Liver (tissue), 9 donors: Measurements from ENCODE around the gene KCNA10. TPM values are rescaled to one million over a fixed set of nuclear protein-coding genes. Genes with fewer than 3 reads are reported as not detected.

Experiments used
- DNase-seq: peaks from one replicate; pipeline ENCODE4 v3.0.0-alpha.2; 2017; ENCODE audit warnings: low spot score
- H3K27ac ChIP-seq, 2 donors: one replicate each; pipeline ENCODE4 v1.7.0; 2013; ENCODE audit warnings: inconsistent platforms in 2 of 2, low read length in 2 of 2, control low read depth in 1 of 2, low read depth in 1 of 2, mild to moderate bottlenecking in 1 of 2
- H3K27me3 ChIP-seq, 4 donors: one replicate each; pipeline versions ENCODE4 v1.6.1 to v1.7.0; 2013; ENCODE audit warnings: low read length in 3 of 4, inconsistent platforms in 1 of 4, mild to moderate bottlenecking in 1 of 4, moderate library complexity in 1 of 4; ENCODE audit not compliant: control insufficient read depth in 4 of 4, insufficient read depth in 4 of 4
- H3K36me3 ChIP-seq, 4 donors: one replicate each; pipeline versions ENCODE4 v1.6.1 to v1.7.0; 2013; ENCODE audit warnings: low read length in 3 of 4, mild to moderate bottlenecking in 3 of 4, low read depth in 1 of 4, moderate library complexity in 1 of 4; ENCODE audit not compliant: control insufficient read depth in 4 of 4, insufficient read depth in 3 of 4
- H3K4me1 ChIP-seq, 4 donors: one replicate each; pipeline versions ENCODE4 v1.6.1 to v1.7.0; 2013; ENCODE audit warnings: low read length in 3 of 4, mild to moderate bottlenecking in 3 of 4, moderate library complexity in 1 of 4; ENCODE audit not compliant: control insufficient read depth in 4 of 4, insufficient read depth in 4 of 4
- H3K4me3 ChIP-seq, 3 donors: one replicate each; pipeline versions ENCODE4 v1.6.1 to v1.7.0; 2013; ENCODE audit warnings: low read length in 3 of 3, control low read depth in 1 of 3, low read depth in 1 of 3, mild to moderate bottlenecking in 1 of 3
- H3K9ac ChIP-seq, 2 donors: one replicate each; pipeline ENCODE4 v1.7.0; 2013; ENCODE audit warnings: low read length in 2 of 2, mild to moderate bottlenecking in 2 of 2, moderate library complexity in 2 of 2, control low read depth in 1 of 2, low read depth in 1 of 2
- H3K9me3 ChIP-seq, 4 donors: one replicate each; pipeline versions ENCODE4 v1.6.1 to v1.7.0; 2013; ENCODE audit warnings: low read length in 3 of 4; ENCODE audit not compliant: control insufficient read depth in 4 of 4
- FOXA2 ChIP-seq: IDR thresholded peaks from 2 replicates; pipeline ENCODE4 v1.6.1; 2016; ENCODE audit warnings: antibody characterized with exemption
- GABPA ChIP-seq, 2 donors: IDR thresholded peaks in 1 of 2; conservative IDR thresholded peaks in 1 of 2; 2 replicates each; pipeline ENCODE4 v1.6.1; 2016; ENCODE audit warnings: antibody characterized with exemption in 2 of 2, mild to moderate bottlenecking in 1 of 2, moderate library complexity in 1 of 2
- HNF4A ChIP-seq, 2 donors: conservative IDR thresholded peaks; 2 replicates each; pipeline ENCODE4 v1.6.1; 2016; ENCODE audit warnings: antibody characterized with exemption in 2 of 2, mild to moderate bottlenecking in 2 of 2
- HNF4G ChIP-seq: IDR thresholded peaks from 2 replicates; pipeline ENCODE4 v1.6.1; 2016; ENCODE audit warnings: antibody characterized with exemption
- JUND ChIP-seq, 2 donors: IDR thresholded peaks; 2 replicates each; pipeline ENCODE4 v1.6.1; 2016; ENCODE audit warnings: antibody characterized with exemption in 2 of 2
- RAD21 ChIP-seq, 2 donors: IDR thresholded peaks; 2 replicates each; pipeline ENCODE4 v1.6.1; 2016; ENCODE audit warnings: antibody characterized with exemption in 2 of 2, mild to moderate bottlenecking in 2 of 2
- RXRA ChIP-seq, 2 donors: IDR thresholded peaks; 2 replicates each; pipeline ENCODE4 v1.6.1; 2017 to 2018; ENCODE audit warnings: antibody characterized with exemption in 2 of 2, mild to moderate bottlenecking in 1 of 2
- SP1 ChIP-seq: IDR thresholded peaks from 2 replicates; pipeline ENCODE4 v1.6.1; 2018; ENCODE audit warnings: antibody characterized with exemption, mild to moderate bottlenecking
- WGBS: extraction: QIAGEN DNeasy Blood & Tissue Kit; methylation state at CpG from one replicate; pipeline ENCODE4 v1.1.7; 2013; 5-methylcytosine and 5-hydroxymethylcytosine counted together
- polyA plus RNA-seq, 2 donors: library from polyadenylated mRNA; stranded (reverse) in 1 of 2; unstranded in 1 of 2; fragments of 200-250 nt in 1 of 2; fragments of >200 nt in 1 of 2; fragmentation: Nextera tagmentation in 1 of 2; extraction: Ambion mirVana in 1 of 2; gene quantifications; one replicate each; pipeline versions ENCODE4 v1.2.1 to v1.2.3, GENCODE V29; 2013 to 2015
- total RNA-seq, 2 donors: library from RNA; depleted of rRNA; stranded (reverse); fragments of >200 nt; gene quantifications; one replicate each; pipeline ENCODE4 v1.2.3, GENCODE V29; 2014
- TF ChIP-seq, protein P1 (sequence below): fragments of 150-350 bp; IDR thresholded peaks from 2 replicates; pipeline ENCODE4 v1.5.1; 2017; ENCODE audit warnings: improper control_type of control experiment, low read depth, low read length; ENCODE audit not compliant: missing input control
- TF ChIP-seq, protein P2 (sequence below): IDR thresholded peaks from 2 replicates; pipeline ENCODE4 v1.6.1; 2016; ENCODE audit warnings: antibody characterized with exemption
- TF ChIP-seq, protein P3 (sequence below): IDR thresholded peaks from 2 replicates; pipeline ENCODE4 v1.6.1; 2016; ENCODE audit warnings: antibody characterized with exemption
- TF ChIP-seq, protein P4 (sequence below): IDR thresholded peaks from 2 replicates; pipeline ENCODE4 v1.6.1; 2016; ENCODE audit warnings: antibody characterized with exemption
- donor health status: healthy.
- donor health status: healthy.
- donor health status: healthy.
- donor health status: healthy.
- donor health status: healthy.

KCNA10 gene
- total and polyA plus RNA-seq, 4 donors: not detected

DNA sequence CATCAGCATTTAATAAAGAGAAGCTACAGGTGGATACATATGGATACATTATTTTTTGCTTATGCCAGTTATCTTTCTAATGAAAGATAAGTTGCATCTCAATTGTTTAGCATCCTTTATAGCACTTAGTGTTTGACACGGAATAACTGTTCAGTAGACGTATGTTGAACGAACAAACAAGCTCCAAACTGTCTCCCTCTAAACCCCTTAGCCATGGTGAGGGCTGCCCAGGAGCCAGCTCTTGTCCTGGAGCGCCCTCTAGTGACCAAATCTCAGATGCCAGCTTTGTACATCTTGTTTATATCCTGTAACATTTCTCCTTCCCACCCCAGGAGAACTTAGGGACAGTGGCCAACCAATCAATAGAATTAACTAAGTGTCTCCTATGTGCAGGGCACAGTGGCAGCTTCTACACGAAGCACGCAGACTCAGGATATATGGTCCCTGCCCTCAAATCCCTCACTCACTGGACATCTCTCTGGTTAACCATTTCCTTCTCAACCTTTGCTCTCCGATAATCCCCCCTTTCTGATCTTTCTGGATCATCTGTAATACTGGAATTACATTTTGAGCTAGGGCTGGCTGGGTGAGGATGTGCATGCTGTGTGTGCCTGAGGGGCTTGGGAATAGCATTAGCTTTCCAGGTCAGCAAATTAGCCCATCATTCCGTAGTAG, 22.9 kb downstream of the KCNA10 start:
- Histone ChIP-seq H3K4me3 (no peak overlapping the region), H3K9ac (no peak overlapping the region), H3K27ac (no peak overlapping the region), H3K36me3 (no peaks in the 10 kb centered on the region), H3K27me3 (no peaks in the 10 kb centered on the region), H3K9me3 (no peaks in the 10 kb centered on the region), H3K4me1 (no peaks in the 10 kb centered on the region)
- TF ChIP-seq RXRA (IDR thresholded peaks at IDR 0.05) (no peak), FOXA2 (peak; percentile 30), HNF4A (conservative IDR thresholded peaks at IDR 0.05) (no peak), RAD21 (IDR thresholded peaks at IDR 0.05) (peak; percentile 93 to 95)
- TF ChIP-seq, protein P1, sequence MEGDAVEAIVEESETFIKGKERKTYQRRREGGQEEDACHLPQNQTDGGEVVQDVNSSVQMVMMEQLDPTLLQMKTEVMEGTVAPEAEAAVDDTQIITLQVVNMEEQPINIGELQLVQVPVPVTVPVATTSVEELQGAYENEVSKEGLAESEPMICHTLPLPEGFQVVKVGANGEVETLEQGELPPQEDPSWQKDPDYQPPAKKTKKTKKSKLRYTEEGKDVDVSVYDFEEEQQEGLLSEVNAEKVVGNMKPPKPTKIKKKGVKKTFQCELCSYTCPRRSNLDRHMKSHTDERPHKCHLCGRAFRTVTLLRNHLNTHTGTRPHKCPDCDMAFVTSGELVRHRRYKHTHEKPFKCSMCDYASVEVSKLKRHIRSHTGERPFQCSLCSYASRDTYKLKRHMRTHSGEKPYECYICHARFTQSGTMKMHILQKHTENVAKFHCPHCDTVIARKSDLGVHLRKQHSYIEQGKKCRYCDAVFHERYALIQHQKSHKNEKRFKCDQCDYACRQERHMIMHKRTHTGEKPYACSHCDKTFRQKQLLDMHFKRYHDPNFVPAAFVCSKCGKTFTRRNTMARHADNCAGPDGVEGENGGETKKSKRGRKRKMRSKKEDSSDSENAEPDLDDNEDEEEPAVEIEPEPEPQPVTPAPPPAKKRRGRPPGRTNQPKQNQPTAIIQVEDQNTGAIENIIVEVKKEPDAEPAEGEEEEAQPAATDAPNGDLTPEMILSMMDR: peak; percentile 93
- WGBS: 25% methylated on average over 8 of the region's 8 CpGs
- peak; percentile 82 for DNase-seq

DNA sequence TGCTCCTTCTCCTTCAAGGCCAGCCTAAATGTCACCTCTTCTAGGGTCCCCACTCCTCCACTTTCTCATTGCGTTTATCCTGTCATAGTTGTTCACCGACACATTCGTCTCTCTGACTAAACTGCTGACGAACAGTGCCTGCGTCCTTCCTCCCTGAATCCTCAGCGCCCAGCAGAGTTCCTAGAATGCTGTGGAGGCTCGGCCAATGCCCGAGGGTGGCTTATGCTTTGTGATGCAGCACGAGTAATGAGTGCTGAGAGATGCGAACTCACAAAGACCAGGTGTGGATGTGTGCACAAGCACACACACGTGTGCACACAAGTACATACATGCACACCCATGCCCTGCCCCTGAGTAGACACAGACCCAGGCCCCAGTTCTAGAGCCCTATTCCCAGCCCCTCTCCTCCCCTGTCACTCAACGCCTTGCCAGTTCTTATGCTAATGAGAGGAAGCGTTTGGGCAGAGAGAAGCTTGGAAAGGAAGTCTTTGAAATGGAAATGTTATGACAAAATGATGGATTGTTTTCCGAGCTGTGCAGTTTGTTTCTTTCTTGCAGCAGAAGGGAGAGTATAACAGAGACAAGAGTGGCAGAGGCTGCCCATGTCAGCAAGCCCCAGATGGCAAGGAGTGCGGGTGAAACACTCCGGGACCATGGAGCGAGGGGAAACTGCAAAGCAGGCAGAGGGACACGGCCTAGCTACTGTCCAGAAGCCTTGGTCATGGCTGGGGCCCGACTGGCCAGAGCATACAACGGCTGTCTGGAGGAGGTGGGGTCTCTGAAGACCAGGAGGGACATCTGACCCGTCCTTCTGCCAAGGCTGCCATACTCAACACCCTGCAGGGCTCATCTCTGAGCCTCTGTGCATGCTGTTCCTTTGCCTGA, 24.2 kb downstream of the KCNA10 start:
- Histone ChIP-seq H3K9ac (no peak overlapping the region), H3K36me3 (no peaks in the 10 kb centered on the region), H3K4me3 (no peak overlapping the region), H3K27me3 (no peaks in the 10 kb centered on the region), H3K4me1 (no peaks in the 10 kb centered on the region), H3K27ac (no peak overlapping the region), H3K9me3 (no peaks in the 10 kb centered on the region)
- TF ChIP-seq HNF4G (no peak), RXRA (IDR thresholded peaks at IDR 0.05) (no peak)
- no peak for DNase-seq
- WGBS: 72% methylated on average over 21 of the region's 21 CpGs

DNA sequence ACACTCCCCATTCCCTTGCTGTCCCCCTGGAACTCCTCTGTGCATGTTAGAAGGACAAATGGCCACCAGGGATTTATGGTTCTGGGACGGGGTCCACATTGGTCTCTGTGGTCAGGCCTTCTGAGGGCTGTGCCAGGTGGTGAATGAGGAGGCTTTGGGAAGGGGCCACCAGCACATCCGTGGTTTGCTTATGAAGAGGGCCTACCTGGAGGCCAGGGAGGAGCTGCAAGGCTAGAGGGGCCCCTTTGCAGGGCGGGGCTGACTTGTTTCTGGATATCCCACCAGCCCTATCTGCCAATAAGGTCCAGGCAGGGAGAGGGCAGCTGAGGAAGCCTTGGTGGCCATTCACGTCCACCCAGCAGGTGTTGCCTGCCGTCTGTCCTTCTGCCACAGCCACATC, 24.9 kb downstream of the KCNA10 start:
- Histone ChIP-seq H3K36me3 (no peaks in the 10 kb centered on the region), H3K4me1 (no peaks in the 10 kb centered on the region), H3K4me3 (no peak overlapping the region), H3K9me3 (no peaks in the 10 kb centered on the region), H3K9ac (no peak overlapping the region), H3K27me3 (no peaks in the 10 kb centered on the region), H3K27ac (no peak overlapping the region)
- TF ChIP-seq SP1 (no peak), HNF4G (no peak), GABPA (IDR thresholded peaks at IDR 0.05 in 1 of 2, conservative IDR thresholded peaks at IDR 0.05 in 1 of 2) (no peak), JUND (IDR thresholded peaks at IDR 0.05) (no peak), RAD21 (IDR thresholded peaks at IDR 0.05) (no peak)
- TF ChIP-seq, protein P2, sequence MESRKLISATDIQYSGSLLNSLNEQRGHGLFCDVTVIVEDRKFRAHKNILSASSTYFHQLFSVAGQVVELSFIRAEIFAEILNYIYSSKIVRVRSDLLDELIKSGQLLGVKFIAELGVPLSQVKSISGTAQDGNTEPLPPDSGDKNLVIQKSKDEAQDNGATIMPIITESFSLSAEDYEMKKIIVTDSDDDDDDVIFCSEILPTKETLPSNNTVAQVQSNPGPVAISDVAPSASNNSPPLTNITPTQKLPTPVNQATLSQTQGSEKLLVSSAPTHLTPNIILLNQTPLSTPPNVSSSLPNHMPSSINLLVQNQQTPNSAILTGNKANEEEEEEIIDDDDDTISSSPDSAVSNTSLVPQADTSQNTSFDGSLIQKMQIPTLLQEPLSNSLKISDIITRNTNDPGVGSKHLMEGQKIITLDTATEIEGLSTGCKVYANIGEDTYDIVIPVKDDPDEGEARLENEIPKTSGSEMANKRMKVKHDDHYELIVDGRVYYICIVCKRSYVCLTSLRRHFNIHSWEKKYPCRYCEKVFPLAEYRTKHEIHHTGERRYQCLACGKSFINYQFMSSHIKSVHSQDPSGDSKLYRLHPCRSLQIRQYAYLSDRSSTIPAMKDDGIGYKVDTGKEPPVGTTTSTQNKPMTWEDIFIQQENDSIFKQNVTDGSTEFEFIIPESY: no peak
- TF ChIP-seq, protein P3, sequence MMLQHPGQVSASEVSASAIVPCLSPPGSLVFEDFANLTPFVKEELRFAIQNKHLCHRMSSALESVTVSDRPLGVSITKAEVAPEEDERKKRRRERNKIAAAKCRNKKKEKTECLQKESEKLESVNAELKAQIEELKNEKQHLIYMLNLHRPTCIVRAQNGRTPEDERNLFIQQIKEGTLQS: no peak
- TF ChIP-seq, protein P4, sequence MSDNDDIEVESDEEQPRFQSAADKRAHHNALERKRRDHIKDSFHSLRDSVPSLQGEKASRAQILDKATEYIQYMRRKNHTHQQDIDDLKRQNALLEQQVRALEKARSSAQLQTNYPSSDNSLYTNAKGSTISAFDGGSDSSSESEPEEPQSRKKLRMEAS: no peak
- DNase-seq: no peak
- 82% methylated on average over 5 of the region's 5 CpGs for WGBS
